IMR-90 (cell line): ENCODE measurements around the gene SLC25A46. TPM values are rescaled to one million over a fixed set of nuclear protein-coding genes. Genes with fewer than 3 reads are reported as not detected.

Experiments used
- ATAC-seq: fragments of 200-7000 bp; cut with Tn5 transposase; 2 replicates; pipeline ENCODE4 v1.9.1; 2020; ENCODE audit warnings: low read depth, mild to moderate bottlenecking, moderate library complexity
- BruUV-seq: library from RNA; stranded (reverse); fragments of 400-500 nt; replicated peaks from 2 replicates; lab custom pipeline; 2021; lab: Mats Ljungman, UMichigan
- CTCF ChIA-PET: fragments of 300-600 bp; formaldehyde crosslinking; extraction: SDS; loops from one replicate; lab custom pipeline; 2021; ENCODE audit warnings: antibody characterized with exemption; lab: Yijun Ruan, JAX
- POLR2A ChIA-PET: fragments of 300-600 bp; sonication (Branson Sonifier 250); formaldehyde crosslinking; loops from one replicate; lab custom pipeline; 2022; ENCODE audit warnings: antibody characterized with exemption; ENCODE audit not compliant: unreplicated experiment; lab: Charles Lee
- DNase-seq: peaks from one replicate; pipeline ENCODE4 v3.0.0; 2013
- H2AFZ ChIP-seq: replicated peaks from 2 replicates; pipeline ENCODE3; 2013; ENCODE audit warnings: low read length, mild to moderate bottlenecking; ENCODE audit not compliant: poor library complexity
- H2AK5ac ChIP-seq: 2 replicates; pipeline ENCODE4 v1.6.1; 2013; ENCODE audit warnings: low read depth, low read length, inconsistent platforms
- H2AK9ac ChIP-seq: replicated peaks from 2 replicates; pipeline ENCODE3; 2013; ENCODE audit warnings: mild to moderate bottlenecking, low read depth, low read length, moderate library complexity; ENCODE audit not compliant: poor library complexity
- H2BK120ac ChIP-seq: 2 replicates; pipeline ENCODE4 v1.6.1; 2013; ENCODE audit warnings: low read depth, low read length, inconsistent platforms
- H2BK15ac ChIP-seq: 3 replicates; pipeline ENCODE4 v1.6.1; 2013; ENCODE audit warnings: low read depth, low read length, inconsistent platforms
- H2BK20ac ChIP-seq: 2 replicates; pipeline ENCODE4 v1.6.1; 2013; ENCODE audit warnings: low read depth, mild to moderate bottlenecking, inconsistent platforms, low read length, moderate library complexity
- H2BK5ac ChIP-seq: 2 replicates; pipeline ENCODE4 v1.6.1; 2013; ENCODE audit warnings: mild to moderate bottlenecking, low read depth, low read length, inconsistent platforms; ENCODE audit not compliant: poor library complexity, severe bottlenecking
- H3K14ac ChIP-seq: replicated peaks from 2 replicates; pipeline ENCODE4 v1.6.1; 2013; ENCODE audit warnings: low read depth, low read length, inconsistent platforms
- H3K18ac ChIP-seq: 2 replicates; pipeline ENCODE4 v1.6.1; 2013; ENCODE audit warnings: low read depth, low read length, control low read depth
- H3K23ac ChIP-seq: 2 replicates; pipeline ENCODE4 v1.6.1; 2013; ENCODE audit warnings: low read depth, low read length, inconsistent platforms
- H3K27ac ChIP-seq: 2 replicates; pipeline ENCODE4 v1.5.1; 2013; ENCODE audit warnings: mild to moderate bottlenecking, control low read depth, low read length; ENCODE audit not compliant: insufficient read depth
- H3K27me3 ChIP-seq: 2 replicates; pipeline ENCODE4 v1.6.1; 2013; ENCODE audit warnings: low read length; ENCODE audit not compliant: control insufficient read depth, insufficient read depth
- H3K36me3 ChIP-seq: 2 replicates; pipeline ENCODE4 v1.6.1; 2013; ENCODE audit warnings: low read length, mixed read lengths; ENCODE audit not compliant: control insufficient read depth, insufficient read depth
- H3K4ac ChIP-seq: 2 replicates; pipeline ENCODE4 v1.6.1; 2013; ENCODE audit warnings: low read depth, low read length, inconsistent platforms
- H3K4me1 ChIP-seq: 2 replicates; pipeline ENCODE4 v1.6.1; 2013; ENCODE audit warnings: low read length, mixed read lengths; ENCODE audit not compliant: control insufficient read depth, insufficient read depth
- H3K4me2 ChIP-seq: 2 replicates; pipeline ENCODE4 v1.6.1; 2013; ENCODE audit warnings: low read depth, mild to moderate bottlenecking, control low read depth, low read length, moderate library complexity
- H3K4me3 ChIP-seq: 2 replicates; pipeline ENCODE4 v1.5.1; 2013; ENCODE audit warnings: low read depth, mild to moderate bottlenecking, control low read depth, low read length, moderate library complexity; ENCODE audit not compliant: insufficient read depth
- H3K56ac ChIP-seq: 2 replicates; pipeline ENCODE4 v1.6.1; 2013; ENCODE audit warnings: low read length, inconsistent platforms; ENCODE audit not compliant: insufficient read depth; ENCODE audit errors: extremely low read depth
- H3K79me1 ChIP-seq, 2 experiments: 2 replicates each; pipeline ENCODE4 v1.6.1; 2013; ENCODE audit warnings: low read length in 2 of 2, inconsistent platforms in 1 of 2, low read depth in 1 of 2
- H3K9ac ChIP-seq: 2 replicates; pipeline ENCODE4 v1.6.1; 2013; ENCODE audit warnings: low read depth, low read length, control low read depth
- H3K9me1 ChIP-seq: 2 replicates; pipeline ENCODE4 v1.6.1; 2013; ENCODE audit warnings: low read length, inconsistent platforms; ENCODE audit not compliant: insufficient read depth
- H3K9me3 ChIP-seq: 2 replicates; pipeline ENCODE4 v1.6.1; 2013; ENCODE audit warnings: low read length; ENCODE audit not compliant: control insufficient read depth, insufficient read depth
- H4K20me1 ChIP-seq: 2 replicates; pipeline ENCODE4 v1.6.1; 2013; ENCODE audit warnings: low read length, inconsistent platforms; ENCODE audit not compliant: insufficient read depth
- H4K5ac ChIP-seq: 2 replicates; pipeline ENCODE4 v1.6.1; 2013; ENCODE audit warnings: mild to moderate bottlenecking, low read depth, low read length, control low read depth
- H4K8ac ChIP-seq, 2 experiments: 2 replicates each; pipeline ENCODE4 v1.6.1; 2013; ENCODE audit warnings: low read depth in 2 of 2, low read length in 2 of 2, control low read depth in 1 of 2, inconsistent platforms in 1 of 2
- H4K91ac ChIP-seq: 2 replicates; pipeline ENCODE4 v1.6.1; 2013; ENCODE audit warnings: low read depth, low read length, inconsistent platforms; ENCODE audit not compliant: insufficient read depth
- BHLHE40 ChIP-seq: fragments of 150-350 bp; IDR thresholded peaks from 2 replicates; pipeline ENCODE4 v1.6.1; 2016; ENCODE audit warnings: mild to moderate bottlenecking, low read depth, low read length
- CEBPB ChIP-seq: IDR thresholded peaks from 2 replicates; pipeline ENCODE4 v1.6.1; 2012; ENCODE audit warnings: low read depth, low read length, improper control_type of control experiment
- CHD1 ChIP-seq: IDR thresholded peaks from 2 replicates; pipeline ENCODE4 v1.6.1; 2012; ENCODE audit warnings: low read depth, low read length, improper control_type of control experiment
- ELK1 ChIP-seq: fragments of 150-350 bp; IDR thresholded peaks from 2 replicates; pipeline ENCODE4 v1.6.1; 2016; ENCODE audit warnings: low read depth, mild to moderate bottlenecking, low read length, moderate library complexity, borderline replicate concordance
- FOS ChIP-seq: fragments of 150-350 bp; IDR thresholded peaks from 2 replicates; pipeline ENCODE4 v1.6.1; 2016; ENCODE audit warnings: low read depth, low read length
- MAFK ChIP-seq: IDR thresholded peaks from 2 replicates; pipeline ENCODE4 v1.6.1; 2012; ENCODE audit warnings: low read depth, low read length, improper control_type of control experiment
- MAZ ChIP-seq: IDR thresholded peaks from 2 replicates; pipeline ENCODE4 v1.6.1; 2012; ENCODE audit warnings: low read depth, mild to moderate bottlenecking, low read length, improper control_type of control experiment, moderate library complexity, borderline replicate concordance
- MXI1 ChIP-seq: IDR thresholded peaks from 2 replicates; pipeline ENCODE4 v1.6.1; 2012; ENCODE audit warnings: low read depth, mild to moderate bottlenecking, low read length, moderate library complexity, borderline replicate concordance
- NFE2L2 ChIP-seq: fragments of 150-350 bp; IDR thresholded peaks from 2 replicates; pipeline ENCODE4 v1.6.1; 2016; ENCODE audit warnings: low read depth, mild to moderate bottlenecking, low read length
- POLR2A ChIP-seq: IDR thresholded peaks from 2 replicates; pipeline ENCODE4 v1.6.1; 2012; ENCODE audit warnings: mild to moderate bottlenecking, low read depth, low read length
- RAD21 ChIP-seq: IDR thresholded peaks from 2 replicates; pipeline ENCODE4 v1.6.1; 2012; ENCODE audit warnings: low read length, improper control_type of control experiment
- RCOR1 ChIP-seq: IDR thresholded peaks from 2 replicates; pipeline ENCODE4 v1.6.1; 2012; ENCODE audit warnings: mild to moderate bottlenecking, low read length, improper control_type of control experiment; ENCODE audit not compliant: insufficient replicate concordance
- RFX5 ChIP-seq: IDR thresholded peaks from 2 replicates; pipeline ENCODE4 v1.8.0; 2012; ENCODE audit warnings: low read depth, mild to moderate bottlenecking, low read length, moderate library complexity
- SMC3 ChIP-seq: fragments of 150-350 bp; IDR thresholded peaks from 2 replicates; pipeline ENCODE4 v1.6.1; 2016; ENCODE audit warnings: low read depth, mild to moderate bottlenecking, antibody characterized with exemption, low read length, moderate library complexity
- USF2 ChIP-seq: fragments of 150-350 bp; IDR thresholded peaks from 2 replicates; pipeline ENCODE4 v1.6.1; 2017; ENCODE audit warnings: mild to moderate bottlenecking, antibody characterized with exemption, low read length, low read depth
- WGBS, 2 experiments: methylation state at CpG; one replicate each; pipeline versions ENCODE4 v1.1.5 to v1.1.7; 2013; ENCODE audit warnings: missing lambda C conversion rate in 2 of 2; ENCODE audit not compliant: insufficient read length in 1 of 2; ENCODE audit errors: extremely low coverage in 2 of 2; 5-methylcytosine and 5-hydroxymethylcytosine counted together
- dilution Hi-C: fragments of 300-500 bp; cut with HindIII; formaldehyde crosslinking; loops from one replicate; pipeline ENCODE4 v1.14.3; 2018; ENCODE audit warnings: low sequenced_read_pairs; ENCODE audit not compliant: unreplicated experiment
- in situ Hi-C: fragments of 300-500 bp; cut with MboI; formaldehyde crosslinking; loops from 3 replicates; pipeline ENCODE4 v1.14.3; 2019; ENCODE audit warnings: low sequenced_read_pairs, inconsistent platforms, mixed read lengths
- intact Hi-C: fragments of 100-400 bp; cut with micrococcal nuclease; formaldehyde crosslinking; loops from 2 replicates; pipeline ENCODE4 v1.10.0; 2022
- polyA plus RNA-seq, 3 experiments: library from polyadenylated mRNA; depleted of rRNA; stranded (reverse); fragments of >200 nt; gene quantifications; 2 replicates each; pipeline ENCODE4 v1.2.3, GENCODE V29; 2012; ENCODE audit warnings: low replicate concordance in 1 of 3
- total RNA-seq: library from RNA; depleted of rRNA; stranded (reverse); fragments of >200 nt; gene quantifications from 2 replicates; pipeline ENCODE4 v1.2.3, GENCODE V29; 2012
- TF ChIP-seq, protein P1 (sequence below): conservative IDR thresholded peaks from 2 replicates; pipeline ENCODE4 v1.5.1; 2012; ENCODE audit warnings: mild to moderate bottlenecking, low read depth, low read length, improper control_type of control experiment

Gene SLC25A46
- total and polyA plus RNA-seq, 2 of the 4 experiments (the other 2 are of a cell fraction): 25.1 to 67.9 TPM

GRCh38 chr5:110702300-110702699 is 36.5 kb upstream of the SLC25A46 start:
- no peak overlapping the region for H2BK15ac ChIP-seq
- H2BK120ac ChIP-seq: no peak overlapping the region
- H3K9me1 ChIP-seq: no peaks in the 10 kb centered on the region
- peak; percentile 70 for ATAC-seq
- H3K4me2 ChIP-seq: no peak overlapping the region; the same call in 1 of the 2 replicates
- H2BK5ac ChIP-seq: no peak overlapping the region
- H4K20me1 ChIP-seq: no peaks in the 10 kb centered on the region
- no peak overlapping the region for H2AK5ac ChIP-seq
- intact Hi-C loops: no loop called here
- no peaks in the 10 kb centered on the region for H3K9me3 ChIP-seq
- H4K91ac ChIP-seq: no peak overlapping the region
- no peak overlapping the region for H3K23ac ChIP-seq
- no peak overlapping the region for H3K56ac ChIP-seq
- H4K5ac ChIP-seq: no peak overlapping the region
- H3K9ac ChIP-seq: no peak overlapping the region
- no peaks in the 10 kb centered on the region for H3K27me3 ChIP-seq
- no peak overlapping the region for H3K4me3 ChIP-seq
- no peak overlapping the region for H3K14ac ChIP-seq
- CTCF ChIA-PET: no interaction called here
- no peak overlapping the region for H2AFZ ChIP-seq
- no peak overlapping the region for H2BK20ac ChIP-seq
- no peak for DNase-seq
- no peak overlapping the region for H2AK9ac ChIP-seq
- H3K27ac ChIP-seq: no peak overlapping the region
- no peaks in the 10 kb centered on the region for H3K36me3 ChIP-seq
- dilution Hi-C loops: no loop called here
- POLR2A ChIA-PET: no interaction called here
- H4K8ac ChIP-seq: no peak overlapping the region
- H3K18ac ChIP-seq: no peak overlapping the region
- in situ Hi-C loops: no loop called here
- H3K79me1 ChIP-seq: no peaks in the 10 kb centered on the region
- no peaks in the 10 kb centered on the region for H3K4me1 ChIP-seq
- TF ChIP-seq RAD21 (no peak), CHD1 (no peak), CEBPB (no peak), POLR2A (no peak), MAFK (no peak), MXI1 (no peak), RFX5 (no peak), BHLHE40 (no peak), SMC3 (no peak), MAZ (no peak), USF2 (no peak), NFE2L2 (no peak), FOS (no peak), ELK1 (no peak), RCOR1 (no peak)
- TF ChIP-seq, protein P1, sequence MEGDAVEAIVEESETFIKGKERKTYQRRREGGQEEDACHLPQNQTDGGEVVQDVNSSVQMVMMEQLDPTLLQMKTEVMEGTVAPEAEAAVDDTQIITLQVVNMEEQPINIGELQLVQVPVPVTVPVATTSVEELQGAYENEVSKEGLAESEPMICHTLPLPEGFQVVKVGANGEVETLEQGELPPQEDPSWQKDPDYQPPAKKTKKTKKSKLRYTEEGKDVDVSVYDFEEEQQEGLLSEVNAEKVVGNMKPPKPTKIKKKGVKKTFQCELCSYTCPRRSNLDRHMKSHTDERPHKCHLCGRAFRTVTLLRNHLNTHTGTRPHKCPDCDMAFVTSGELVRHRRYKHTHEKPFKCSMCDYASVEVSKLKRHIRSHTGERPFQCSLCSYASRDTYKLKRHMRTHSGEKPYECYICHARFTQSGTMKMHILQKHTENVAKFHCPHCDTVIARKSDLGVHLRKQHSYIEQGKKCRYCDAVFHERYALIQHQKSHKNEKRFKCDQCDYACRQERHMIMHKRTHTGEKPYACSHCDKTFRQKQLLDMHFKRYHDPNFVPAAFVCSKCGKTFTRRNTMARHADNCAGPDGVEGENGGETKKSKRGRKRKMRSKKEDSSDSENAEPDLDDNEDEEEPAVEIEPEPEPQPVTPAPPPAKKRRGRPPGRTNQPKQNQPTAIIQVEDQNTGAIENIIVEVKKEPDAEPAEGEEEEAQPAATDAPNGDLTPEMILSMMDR: no peak
- no TSS peak for BruUV-seq
- no CpG with 5 or more reads among the region's 1 CpG for WGBS, 2 experiments
- H3K4ac ChIP-seq: no peak overlapping the region
